Ramos (cell line): ENCODE data around the gene EML1.

Source experiments
- in situ Hi-C: fragments of 300-500 bp; cut with MboI; formaldehyde crosslinking; loops from one replicate; pipeline ENCODE4 v1.14.3; 2022; ENCODE audit warnings: low sequenced_read_pairs; ENCODE audit not compliant: unreplicated experiment

EML1 gene

DNA sequence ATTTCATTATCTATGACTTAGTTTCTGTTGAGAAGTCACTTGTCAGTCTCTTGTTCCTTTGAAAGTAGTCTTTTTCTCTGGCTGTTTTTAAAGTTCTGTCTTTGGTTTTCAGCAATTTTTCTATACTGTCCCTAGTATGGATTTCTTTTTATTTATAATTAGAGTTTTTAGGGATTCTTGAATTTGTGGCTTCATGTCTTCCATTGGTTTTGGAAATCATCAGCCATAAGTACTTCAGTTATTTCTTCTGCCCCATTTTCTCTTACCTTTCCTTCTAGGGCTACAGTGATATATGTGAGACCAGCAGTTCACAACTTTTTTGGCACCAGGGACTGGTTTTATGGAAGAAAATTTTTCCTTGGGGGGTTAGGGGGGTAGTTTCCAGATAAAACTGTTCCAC is 182.0 kb downstream of the EML1 start:
- in situ Hi-C loops = loop anchor here (25.0 kb wide), 1 partner anchor 212 kb away; no protein-coding TSS in a partner anchor

DNA sequence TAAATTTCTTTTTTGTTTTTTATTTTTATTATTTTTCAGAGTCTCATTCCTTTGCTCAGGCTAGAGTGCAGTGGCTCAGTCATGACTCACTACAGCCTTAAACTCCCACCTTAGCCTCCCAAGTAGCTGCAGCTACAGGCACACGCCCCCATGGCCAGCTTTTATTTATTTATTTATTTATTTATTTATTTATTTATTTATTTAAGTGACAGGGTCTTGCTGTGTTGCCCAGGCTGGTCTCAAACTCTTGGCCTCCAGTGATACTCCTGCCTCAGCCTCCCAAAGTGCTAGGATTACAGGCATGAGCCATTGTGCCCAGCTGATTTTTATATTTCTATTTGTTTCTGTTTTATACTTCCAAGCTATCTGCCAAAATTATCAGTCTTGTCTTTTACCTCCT is 182.8 kb downstream of the EML1 start:
- in situ Hi-C loops = loop anchor here (25.0 kb wide), 1 partner anchor 211 kb away; no protein-coding TSS in a partner anchor

DNA sequence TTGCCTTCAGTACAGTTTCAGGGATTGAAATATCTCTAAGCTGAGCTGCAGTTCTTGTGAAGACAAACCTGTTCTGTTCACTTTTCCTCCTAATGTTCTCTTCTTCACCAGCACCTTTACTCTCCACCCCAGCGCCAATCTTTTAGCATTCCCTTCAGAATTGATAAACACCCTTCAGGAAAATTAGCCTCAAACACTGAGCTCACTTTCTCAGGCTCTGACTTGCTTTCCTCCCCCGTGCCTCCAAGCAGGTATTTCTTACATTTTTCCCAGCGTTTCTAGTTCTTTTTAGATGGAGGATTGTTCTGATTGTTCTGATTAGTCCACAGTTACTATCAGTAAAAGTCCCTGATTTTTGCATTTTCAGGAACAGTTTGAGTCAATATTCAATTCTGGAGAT is 183.5 kb downstream of the EML1 start:
- in situ Hi-C loops = loop anchor here (25.0 kb wide), 1 partner anchor 211 kb away; no protein-coding TSS in a partner anchor

DNA sequence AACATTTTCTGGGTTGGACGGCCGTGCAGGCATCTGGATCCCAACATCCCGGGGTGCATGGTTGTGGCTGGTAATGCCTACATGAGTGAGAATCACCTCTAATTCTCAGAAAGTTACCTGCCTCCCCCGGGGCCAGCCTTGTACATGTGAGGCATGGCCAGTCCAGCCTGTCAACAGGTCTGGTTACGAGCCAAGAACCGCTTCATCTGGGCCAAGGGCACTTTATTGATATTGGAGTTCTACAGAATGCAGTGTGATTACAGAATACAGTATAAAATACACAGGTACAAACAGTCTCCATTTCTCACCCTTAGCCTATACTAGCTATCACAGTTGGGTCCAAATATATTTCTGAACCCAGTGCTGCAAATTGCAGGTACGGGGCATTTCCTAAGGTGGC is 187.1 kb downstream of the EML1 start:
- in situ Hi-C loops = loop anchor here (10.0 to 25.0 kb wide), 3 partner anchors 135 to 405 kb away; no protein-coding TSS in a partner anchor

DNA sequence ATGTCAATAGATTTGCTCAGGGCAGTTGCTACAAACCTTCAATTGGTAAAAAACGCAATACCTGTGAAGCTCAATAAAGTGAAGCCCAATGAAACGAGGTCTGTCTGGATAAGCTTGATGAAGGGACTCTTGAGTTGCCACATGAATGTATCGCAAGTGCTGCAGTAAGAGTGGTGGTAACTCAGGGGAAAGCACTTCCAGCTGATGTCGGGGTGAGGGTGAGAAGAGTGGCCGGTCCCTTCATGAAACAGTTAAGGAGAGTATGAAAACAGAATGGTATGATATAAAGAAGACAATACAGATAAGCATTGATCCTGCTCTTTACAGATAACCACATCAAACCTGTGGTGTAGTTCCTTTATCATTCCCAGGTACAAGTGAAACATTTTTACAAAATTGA is 188.6 kb downstream of the EML1 start:
- in situ Hi-C loops = loop anchor here (10.0 to 25.0 kb wide), 3 partner anchors 133 to 403 kb away; no protein-coding TSS in a partner anchor

DNA sequence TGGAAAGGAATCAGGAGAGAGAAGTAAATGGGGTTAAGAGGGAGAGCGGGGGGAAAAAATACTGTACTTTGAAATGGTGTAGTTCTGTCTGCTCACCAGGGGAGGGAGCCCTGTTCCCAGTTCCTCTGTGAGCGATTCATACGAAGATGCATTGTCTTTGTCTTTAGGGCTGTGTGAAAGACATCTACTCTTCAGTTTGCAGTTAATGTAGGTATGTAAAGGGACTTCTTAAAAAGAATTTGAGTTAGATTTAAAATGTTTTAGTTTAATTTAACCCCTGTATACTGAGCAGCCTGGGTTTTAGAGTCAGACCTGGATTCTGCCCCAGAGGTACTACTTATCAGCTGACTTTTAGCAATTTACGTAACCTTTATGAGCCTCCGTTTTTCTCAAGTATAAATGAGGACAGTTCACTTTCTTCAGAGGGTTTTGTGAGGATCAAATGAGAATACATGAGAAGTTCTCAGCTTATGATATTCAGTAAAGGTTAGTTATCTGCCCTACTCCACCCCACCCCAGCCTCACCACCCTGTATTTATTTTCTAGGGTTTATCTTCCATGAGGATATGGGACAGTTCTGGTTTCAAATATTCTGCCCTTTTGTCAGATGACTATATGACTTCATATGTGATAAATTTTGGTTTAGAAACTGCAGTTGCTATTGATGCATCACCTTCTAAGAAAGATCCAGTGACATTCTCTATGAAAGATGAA is 189.5 kb downstream of the EML1 start:
- in situ Hi-C loops = loop anchor here (10.0 to 25.0 kb wide), 3 partner anchors 132 to 402 kb away; no protein-coding TSS in a partner anchor

DNA sequence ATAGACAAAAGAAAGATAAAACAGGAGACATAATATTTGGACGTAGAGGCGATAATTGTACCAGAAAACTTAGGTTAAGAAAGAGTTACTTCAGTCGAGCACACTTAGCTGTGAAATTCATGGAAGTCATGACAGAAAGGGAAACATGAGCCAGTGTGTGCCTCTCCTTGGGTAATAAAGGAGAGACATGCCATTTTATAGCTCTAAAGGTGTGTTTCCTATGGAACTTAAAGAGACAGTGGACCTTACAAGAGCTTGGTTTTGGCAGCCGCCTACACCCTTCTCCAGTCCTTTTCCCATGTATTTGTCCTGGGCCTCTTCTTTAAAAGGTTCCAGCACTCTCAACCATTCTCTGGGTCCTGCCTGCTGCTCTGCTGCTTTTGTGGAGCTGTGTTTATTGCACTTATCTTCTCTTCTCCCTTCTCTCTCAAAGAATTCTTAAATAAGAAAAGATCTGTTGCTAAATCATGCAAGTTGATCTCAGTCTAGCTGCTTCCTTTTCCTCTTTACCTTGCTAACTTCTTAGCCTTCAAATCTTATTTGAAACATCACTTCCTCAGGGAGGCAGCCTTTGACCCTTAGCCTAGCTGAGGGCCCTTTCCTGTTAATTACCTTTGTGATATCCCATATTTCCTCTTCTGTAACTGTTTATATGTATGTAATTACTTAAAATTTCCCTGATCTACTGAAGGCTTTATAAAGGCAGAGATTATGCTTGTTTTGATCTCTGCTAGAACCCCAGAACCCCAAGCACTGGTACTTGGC is 190.2 kb downstream of the EML1 start:
- in situ Hi-C loops = loop anchor here (10.0 to 25.0 kb wide), 3 partner anchors 131 to 401 kb away; no protein-coding TSS in a partner anchor

DNA sequence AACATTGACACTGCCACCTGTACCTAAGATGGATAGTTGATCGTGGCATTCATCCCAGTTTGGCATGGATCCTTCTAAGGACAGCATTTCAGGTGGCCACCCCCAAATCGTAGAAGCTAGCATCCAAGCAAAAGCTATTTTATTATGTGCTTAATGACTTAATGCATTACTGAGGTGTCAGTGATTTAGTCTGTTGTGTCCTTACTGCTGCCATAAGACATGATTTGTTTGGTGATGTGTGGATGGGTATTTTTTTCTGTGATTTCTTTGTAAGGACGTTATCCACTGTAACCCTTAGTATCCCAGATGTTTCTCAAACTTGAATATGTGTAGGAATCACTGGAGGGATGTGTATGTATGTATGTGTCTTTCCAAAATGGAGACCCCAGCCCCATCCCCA is 190.8 kb downstream of the EML1 start:
- in situ Hi-C loops = loop anchor here (10.0 to 25.0 kb wide), 3 partner anchors 131 to 401 kb away; no protein-coding TSS in a partner anchor

DNA sequence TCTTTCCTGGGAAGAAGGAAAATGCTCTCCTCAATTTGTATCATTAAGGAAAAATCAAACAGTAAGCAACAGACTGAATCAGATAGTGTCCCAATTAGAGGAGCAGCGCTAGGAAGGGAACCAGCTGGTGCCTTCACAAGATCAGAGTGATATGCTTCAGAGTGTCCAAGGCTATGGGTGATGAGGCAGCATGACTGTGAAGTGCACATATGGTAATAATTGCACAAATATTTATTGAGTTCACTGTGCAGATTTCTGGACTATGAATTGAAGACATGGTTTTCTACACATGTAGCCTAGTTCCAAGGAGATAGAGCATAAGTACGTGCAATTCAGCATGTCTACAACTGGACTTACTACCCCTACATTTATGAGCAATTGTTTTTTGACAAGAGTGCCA is 193.2 kb downstream of the EML1 start:
- in situ Hi-C loops = loop anchor here (10.0 to 25.0 kb wide), 3 partner anchors 128 to 398 kb away; no protein-coding TSS in a partner anchor

DNA sequence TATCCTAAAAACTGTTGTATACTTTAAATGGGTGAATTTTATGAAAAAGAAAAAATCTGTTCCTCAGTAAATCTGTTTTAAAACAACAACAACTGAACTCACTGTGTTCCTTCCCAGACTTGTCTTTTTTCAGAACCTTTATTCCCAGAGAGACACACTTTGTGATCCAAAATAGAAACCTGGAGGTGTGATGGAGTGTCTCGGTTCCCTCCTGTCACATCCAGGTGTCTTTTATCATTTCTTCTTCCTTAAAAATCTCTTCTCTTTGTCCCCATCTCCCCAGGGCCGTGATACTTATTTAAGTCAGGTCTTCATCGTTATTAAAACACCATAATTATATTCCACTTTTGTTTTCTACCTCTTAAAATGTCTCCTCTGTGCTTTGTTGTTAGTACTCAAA is 195.8 kb downstream of the EML1 start:
- in situ Hi-C loops = loop anchor here (10.0 to 25.0 kb wide), 3 partner anchors 126 to 396 kb away; no protein-coding TSS in a partner anchor

DNA sequence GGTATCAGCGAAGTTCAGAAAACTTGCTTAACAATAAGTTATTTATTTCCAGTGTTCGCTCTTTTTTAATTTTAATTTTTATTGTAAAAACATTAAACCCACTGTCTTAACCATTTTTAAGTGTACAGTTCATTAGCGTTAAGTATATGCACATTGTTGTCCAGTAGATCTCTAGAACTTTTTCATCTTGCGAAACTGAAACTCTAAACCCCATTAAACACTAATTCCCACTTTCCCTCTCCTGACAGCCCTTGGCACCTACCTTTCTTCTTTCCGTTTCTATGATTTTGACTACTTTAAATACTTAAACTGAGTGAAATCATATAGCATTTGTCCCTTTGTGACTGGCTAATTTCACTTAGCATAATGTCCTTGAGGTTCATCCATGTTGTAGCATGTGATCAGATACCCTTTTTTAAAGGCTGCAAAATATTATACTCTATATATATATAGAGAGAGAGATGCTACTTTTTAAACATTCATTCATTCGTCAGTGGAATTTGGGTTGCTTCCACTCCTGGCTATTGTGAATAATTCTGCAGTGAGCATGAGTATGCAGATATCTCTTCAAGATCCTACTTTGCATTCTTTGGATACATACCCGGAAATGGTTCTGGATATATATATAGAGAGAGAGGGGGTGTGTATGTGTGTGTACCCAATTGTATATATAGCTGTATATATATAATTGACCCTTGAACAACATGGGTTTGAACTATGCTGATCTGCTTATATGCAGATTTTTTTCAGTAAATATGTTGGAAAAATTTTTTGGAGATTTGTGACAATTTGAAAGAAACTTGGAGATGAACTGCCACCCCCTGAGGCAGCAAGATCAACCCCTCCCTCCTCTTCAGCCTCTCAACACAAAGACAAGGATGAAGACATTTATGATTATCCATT is 197.3 kb downstream of the EML1 start:
- in situ Hi-C loops = loop anchor here (25.0 kb wide), 1 partner anchor 197 kb away; no protein-coding TSS in a partner anchor

DNA sequence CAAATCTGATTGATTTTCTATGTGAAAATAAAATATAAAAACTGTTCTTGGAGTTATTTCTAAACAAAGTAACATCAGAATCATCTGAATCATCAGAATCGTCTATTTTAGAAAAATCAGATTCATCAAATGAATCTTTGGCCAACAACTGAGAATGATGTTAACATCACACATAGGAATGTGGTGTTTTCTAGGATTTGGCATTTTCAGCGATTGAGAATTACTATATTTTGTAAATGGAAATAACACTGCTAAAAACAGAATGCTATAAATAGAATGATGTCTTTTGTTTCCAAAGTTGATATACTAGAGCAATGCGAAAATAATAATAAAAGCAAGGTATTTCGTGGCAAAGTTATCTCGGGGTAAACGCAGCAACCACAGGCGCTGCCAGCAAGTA is 198.1 kb downstream of the EML1 start:
- in situ Hi-C loops = loop anchor here (25.0 kb wide), 1 partner anchor 196 kb away; no protein-coding TSS in a partner anchor
